Peyer's patch (tissue), 4 donors: ENCODE results near the gene FBXL16.

Experiments
- POLR2A ChIP-seq, 2 donors: fragments of 450-650 bp; IDR thresholded peaks; one replicate each; pipeline ENCODE4 v1.5.1; 2017; ENCODE audit warnings: antibody characterized with exemption in 2 of 2, mild to moderate bottlenecking in 2 of 2, moderate library complexity in 2 of 2
- TF ChIP-seq, protein P1 (sequence below), 6 experiments: fragments of 450-650 bp in 4 of 6; fragments of 200-600 bp in 2 of 6; sonication (generic) in 1 of 6; IDR thresholded peaks; one replicate each; pipeline ENCODE4 v1.5.1; 2017 to 2019; ENCODE audit warnings: antibody characterized with exemption in 6 of 6, mild to moderate bottlenecking in 3 of 6, moderate library complexity in 1 of 6

DNA sequence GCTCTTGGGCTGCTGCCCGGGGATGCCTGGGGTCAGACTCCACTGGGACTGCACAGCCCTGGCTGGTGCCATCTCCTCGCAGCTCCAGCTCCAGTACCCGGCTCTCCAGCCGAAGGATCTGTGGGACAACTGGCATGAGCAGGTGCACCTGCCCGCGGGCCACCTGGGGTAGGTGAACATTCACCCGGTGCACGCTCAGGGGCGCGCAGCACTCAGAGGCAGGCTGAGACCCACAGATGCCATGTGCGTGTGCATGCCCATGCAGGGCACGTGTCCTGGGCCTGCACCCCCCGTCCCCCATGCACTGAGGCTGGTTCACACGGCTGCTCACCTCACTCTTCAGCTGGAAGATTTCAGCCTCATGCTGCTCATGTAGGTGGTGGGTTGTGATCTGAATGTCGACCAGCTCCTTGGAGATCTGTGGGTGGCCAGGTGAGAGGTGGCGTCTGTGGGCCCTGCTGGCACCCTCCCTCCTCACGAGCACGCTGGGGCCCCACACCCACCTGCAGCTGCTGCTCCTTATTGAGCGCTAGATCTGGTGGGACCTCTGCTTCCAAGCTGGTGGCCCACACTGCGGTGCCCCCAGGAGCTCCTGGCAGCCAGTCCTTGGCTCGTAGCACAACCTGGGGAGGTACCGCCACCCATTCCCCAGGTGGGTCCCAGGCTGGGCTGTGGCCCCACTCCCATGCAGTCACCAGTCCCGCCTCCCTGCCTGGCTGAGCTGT lies 20.0 kb upstream of the FBXL16 start:
- TF ChIP-seq, protein P1, sequence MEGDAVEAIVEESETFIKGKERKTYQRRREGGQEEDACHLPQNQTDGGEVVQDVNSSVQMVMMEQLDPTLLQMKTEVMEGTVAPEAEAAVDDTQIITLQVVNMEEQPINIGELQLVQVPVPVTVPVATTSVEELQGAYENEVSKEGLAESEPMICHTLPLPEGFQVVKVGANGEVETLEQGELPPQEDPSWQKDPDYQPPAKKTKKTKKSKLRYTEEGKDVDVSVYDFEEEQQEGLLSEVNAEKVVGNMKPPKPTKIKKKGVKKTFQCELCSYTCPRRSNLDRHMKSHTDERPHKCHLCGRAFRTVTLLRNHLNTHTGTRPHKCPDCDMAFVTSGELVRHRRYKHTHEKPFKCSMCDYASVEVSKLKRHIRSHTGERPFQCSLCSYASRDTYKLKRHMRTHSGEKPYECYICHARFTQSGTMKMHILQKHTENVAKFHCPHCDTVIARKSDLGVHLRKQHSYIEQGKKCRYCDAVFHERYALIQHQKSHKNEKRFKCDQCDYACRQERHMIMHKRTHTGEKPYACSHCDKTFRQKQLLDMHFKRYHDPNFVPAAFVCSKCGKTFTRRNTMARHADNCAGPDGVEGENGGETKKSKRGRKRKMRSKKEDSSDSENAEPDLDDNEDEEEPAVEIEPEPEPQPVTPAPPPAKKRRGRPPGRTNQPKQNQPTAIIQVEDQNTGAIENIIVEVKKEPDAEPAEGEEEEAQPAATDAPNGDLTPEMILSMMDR (IDR thresholded peaks at IDR 0.05) = no peak
- no peak for TF ChIP-seq POLR2A (IDR thresholded peaks at IDR 0.05)
